Measurements from ENCODE around the gene FUS.

GRCh38 chr16:31238041-31238440 is 58.1 kb downstream of the FUS start:
- TF ChIP-seq NRF1 (conservative IDR thresholded peaks at IDR 0.05 in 1 of 2, IDR thresholded peaks at IDR 0.05 in 1 of 2) (no peak), DPF2 (IDR thresholded peaks at IDR 0.05) (no peak), TAF15 (IDR thresholded peaks at IDR 0.05; ENCODE audit: low read depth, low read length) (no peak), CTCF (IDR thresholded peaks at IDR 0.05 in 2 of 3, conservative IDR thresholded peaks at IDR 0.05 in 1 of 3; ENCODE audit: insufficient read depth in 2 of 3, low read depth in 1 of 3, low read length in 3 of 3) (no peak), SMC3 (conservative IDR thresholded peaks at IDR 0.05; ENCODE audit: insufficient read depth, low read depth, low read length) (no peak), ZBTB9 (CRISPR knock-in tag; IDR thresholded peaks at IDR 0.05) (no peak), CEBPZ (IDR thresholded peaks at IDR 0.05; ENCODE audit: borderline replicate concordance, low read depth, low read length) (no peak), NELFE (IDR thresholded peaks at IDR 0.05; ENCODE audit: insufficient read depth, insufficient read length) (no peak), ATF1 (CRISPR knock-in tag; IDR thresholded peaks at IDR 0.05) (no peak), ATF1 (tag; IDR thresholded peaks at IDR 0.05) (no peak), GMEB1 (CRISPR knock-in tag; IDR thresholded peaks at IDR 0.05) (no peak), BRD4 (IDR thresholded peaks at IDR 0.05) (no peak)
